ENCODE measurements around the gene SSR2.

SSR2 gene

DNA sequence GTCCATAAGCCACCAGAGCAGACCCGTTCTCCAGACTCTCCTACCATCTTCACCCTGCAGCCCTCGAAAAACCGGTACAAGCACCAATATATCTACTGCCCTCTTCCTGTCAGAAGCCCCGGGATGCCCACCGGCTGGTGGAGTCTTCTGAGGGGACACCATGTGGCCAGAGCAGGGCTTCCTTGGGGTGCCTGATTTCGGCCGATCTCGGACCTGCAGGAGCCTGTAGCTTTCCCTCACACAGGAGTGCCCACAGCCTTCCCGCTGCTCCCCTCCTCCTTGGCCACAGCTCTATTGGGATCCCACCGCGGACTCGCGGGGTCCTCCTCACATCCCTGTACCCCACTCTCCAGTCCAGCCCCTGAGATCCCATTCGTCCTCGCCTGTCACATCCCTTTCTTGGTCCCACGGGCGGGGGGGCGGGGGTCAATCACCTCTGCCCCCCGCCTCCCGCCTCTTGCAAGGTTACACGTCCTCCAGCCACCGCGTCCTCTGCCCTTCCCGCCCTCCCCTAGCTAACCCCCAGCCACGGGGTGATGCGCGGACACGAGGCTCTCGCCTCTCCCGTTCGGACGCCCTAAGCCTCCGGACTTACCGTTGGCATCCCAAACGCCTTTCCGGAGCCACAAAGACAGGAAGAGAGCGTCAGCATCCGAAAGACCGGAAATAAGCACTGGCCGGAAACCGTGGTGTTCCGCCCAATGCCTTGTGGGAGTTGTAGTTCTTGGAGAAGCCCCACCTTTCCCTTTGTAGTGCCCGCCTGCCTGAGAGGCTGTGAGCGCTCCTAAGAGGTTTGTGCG is at the start of gene SSR2:
SSR2 (minus strand) TSS at position 659 of the 800 bp plus-strand sequence. CDS start 784 bp downstream, outside the sequence.
- DNase-seq (ENCODE audit: low read depth), result peak; percentile 94

DNA sequence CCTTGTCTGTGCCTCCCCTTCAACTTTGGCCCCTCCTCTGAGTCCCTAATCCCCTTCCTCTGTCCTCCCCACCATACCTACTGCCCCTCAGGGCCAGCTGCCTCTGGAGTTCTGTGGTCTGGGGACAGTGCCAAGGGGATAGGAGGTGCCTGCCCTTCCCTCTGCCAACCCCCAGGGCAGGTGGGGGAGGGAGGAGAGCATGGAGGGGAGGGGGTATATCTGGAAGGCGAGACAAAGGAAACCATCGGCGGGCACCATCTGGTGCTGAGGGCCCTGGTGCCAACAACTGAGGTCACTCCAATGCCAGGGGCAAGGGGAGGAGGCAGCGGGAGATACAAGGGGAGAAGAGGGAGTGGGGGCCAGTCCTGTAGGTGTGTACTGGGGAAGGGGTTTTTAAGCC is 49.8 kb upstream of the SSR2 start:
- DNase-seq (ENCODE audit: low read depth), result no peak

DNA sequence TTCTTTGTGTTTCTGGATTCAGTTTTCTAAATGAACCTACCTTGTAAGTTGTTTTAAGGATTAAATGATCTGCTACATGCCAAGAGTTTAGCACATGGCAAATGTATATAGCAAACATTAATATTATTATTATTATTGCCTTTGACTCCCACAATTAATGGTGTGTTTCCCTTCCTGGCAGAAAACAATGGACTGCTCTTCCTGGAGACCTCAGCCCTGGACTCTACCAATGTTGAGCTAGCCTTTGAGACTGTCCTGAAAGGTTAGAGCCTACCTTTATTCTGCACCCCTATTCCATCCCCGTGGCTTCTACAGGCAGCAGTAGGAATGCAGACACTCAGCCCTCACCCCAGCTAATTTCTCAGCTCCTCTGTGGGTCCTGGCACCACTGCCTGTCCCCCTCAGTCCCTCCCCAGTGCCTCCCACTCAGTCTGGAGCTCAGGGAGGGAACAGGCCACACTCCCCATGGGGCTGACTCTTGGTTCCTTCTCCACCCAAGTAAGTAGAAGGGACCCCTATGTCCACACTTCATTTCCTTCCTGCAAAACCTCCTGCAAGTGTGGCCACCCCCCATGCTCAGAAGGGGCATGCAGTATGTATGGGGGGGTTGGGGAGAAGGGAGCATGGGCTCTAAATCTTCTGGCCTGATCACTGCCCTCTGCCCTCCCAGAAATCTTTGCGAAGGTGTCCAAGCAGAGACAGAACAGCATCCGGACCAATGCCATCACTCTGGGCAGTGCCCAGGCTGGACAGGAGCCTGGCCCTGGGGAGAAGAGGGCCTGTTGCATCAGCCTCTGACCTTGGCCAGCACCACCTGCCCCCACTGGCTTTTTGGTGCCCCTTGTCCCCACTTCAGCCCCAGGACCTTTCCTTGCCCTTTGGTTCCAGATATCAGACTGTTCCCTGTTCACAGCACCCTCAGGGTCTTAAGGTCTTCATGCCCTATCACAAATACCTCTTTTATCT is 49.0 kb upstream of the SSR2 start:
- no peak for DNase-seq (ENCODE audit: low read depth)

DNA sequence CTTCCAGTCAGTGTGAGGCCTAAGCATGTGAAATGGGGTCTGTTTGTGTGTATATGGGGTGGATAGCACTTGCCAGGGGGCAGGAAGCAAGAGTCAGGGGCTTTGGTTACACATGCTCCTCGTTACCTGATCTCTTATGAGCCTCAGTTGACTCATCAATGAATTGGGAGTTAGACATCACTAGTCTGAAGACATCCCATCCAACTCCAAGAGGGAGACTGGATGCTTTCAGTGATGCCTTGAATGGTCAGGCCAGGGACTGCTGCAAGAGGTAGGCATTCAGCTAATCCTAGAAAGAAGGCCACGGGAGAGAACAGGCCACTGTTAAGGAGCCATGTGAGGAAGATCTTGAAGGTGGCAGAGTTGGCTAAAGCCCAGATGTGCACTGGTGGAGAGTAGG is 46.5 kb upstream of the SSR2 start:
- no peak for DNase-seq (ENCODE audit: low read depth)

DNA sequence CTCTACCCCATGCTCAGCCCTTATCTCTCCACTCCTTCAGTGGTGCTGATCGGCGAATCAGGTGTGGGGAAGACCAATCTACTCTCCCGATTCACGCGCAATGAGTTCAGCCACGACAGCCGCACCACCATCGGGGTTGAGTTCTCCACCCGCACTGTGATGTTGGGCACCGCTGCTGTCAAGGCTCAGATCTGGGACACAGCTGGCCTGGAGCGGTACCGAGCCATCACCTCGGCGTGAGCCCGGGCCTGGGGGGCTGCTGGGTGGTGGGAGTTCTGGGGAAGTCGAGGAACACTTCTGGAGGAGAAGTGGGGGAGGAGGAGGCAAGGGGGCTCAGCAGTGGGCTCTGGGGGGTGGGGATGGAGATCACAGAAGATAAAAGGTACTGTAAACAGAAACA is 45.1 kb upstream of the SSR2 start:
- no peak for DNase-seq (ENCODE audit: low read depth)

DNA sequence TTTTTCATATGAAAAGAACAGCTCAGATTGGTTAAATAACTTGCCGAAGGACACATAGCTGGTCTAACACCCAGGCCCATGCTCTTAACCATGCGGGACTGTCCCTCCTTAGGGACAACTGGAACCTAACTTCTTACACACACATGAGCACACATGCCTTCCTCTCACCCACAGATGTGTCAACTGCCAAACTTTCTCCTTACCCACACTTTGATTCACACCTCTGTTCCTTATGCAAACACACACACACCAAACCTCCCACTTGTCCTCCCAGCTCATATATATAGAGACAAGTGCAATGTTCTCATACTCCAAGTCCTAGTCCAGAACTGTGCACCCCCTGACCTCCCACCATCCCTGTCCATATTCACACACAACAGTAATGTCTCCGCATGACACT is 44.5 kb upstream of the SSR2 start:
- no peak for DNase-seq (ENCODE audit: low read depth)

- no peak for DNase-seq (ENCODE audit: low read depth)
Measured at GRCh38 chr1:156064615-156065014, 43.9 kb upstream of the SSR2 start.

DNA sequence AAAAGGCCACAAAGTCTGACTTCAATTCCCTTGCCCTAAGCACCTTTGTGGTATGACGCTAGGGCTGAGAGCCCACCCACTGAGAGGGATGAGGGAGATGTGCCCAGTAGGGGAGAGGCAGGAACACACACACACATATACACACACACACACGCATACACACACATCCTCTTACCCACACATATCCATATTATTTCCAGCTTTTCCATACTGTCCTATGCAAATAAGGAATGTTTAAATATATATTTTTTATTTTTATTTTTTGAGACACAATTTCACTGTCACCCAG is 43.2 kb upstream of the SSR2 start:
- no peak for DNase-seq (ENCODE audit: low read depth)

- peak; percentile 37 for DNase-seq (ENCODE audit: low read depth)
Measured at GRCh38 chr1:156062189-156062588, 41.4 kb upstream of the SSR2 start.

DNA sequence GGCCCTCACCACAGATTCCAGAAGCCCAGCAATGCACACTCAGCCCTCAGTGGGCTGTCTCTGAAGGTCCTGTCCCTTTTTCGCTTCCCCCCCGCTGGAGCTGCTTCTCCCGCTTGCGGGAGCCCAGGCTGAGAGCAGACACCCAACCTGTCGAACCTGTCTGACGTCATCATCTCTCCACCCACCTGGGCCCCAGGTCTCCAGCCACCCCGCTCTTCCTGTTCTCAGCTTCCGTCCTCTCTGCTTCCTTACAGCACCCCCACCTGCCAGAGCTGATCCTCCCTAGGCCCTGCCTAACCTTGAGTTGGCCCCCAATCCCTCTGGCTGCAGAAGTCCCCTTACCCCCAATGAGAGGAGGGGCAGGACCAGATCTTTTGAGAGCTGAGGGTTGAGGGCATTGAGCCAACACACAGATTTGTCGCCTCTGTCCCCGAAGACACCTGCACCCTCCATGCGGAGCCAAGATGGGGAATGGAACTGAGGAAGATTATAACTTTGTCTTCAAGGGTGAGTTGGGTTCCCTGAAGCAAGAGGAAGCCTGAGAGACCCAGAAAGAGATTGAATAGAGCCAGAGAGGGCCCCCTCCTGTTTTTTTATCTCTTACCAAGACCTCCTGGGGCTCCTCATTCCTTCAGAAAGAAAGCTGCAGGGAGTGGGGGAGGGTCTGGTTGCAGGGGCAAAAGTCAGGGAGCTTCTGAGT is 40.3 kb upstream of the SSR2 start, which contains the start of gene RAB25:
RAB25 (plus strand) TSS at position 224 of the 700 bp plus-strand sequence; CDS start at position 465, 241 bp downstream.
- no peak for DNase-seq (ENCODE audit: low read depth)

DNA sequence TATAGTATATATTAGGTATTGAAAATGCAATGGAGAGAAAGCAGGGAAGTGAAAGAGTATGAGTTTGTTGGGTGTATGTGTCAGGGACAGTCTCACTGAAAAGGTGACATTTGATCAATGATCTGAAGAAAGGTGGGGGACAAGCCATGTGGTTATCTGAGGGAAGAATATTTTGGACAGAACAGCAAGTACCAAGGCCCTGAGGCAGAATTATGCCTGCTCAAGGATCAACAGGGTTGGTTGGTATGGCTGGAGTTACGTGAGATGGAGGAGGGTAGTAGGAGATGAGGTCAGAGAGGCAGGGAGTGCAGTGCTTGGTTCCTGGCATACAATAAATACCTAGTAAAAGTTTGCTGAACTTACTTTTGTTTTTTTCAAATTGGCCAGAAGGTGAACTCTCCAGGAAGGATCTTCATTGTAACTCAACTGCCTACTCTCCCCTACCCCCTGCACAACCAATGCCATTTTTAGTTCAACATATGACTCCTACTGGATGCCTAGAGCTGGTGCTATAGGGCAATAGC is 35.6 kb upstream of the SSR2 start:
- DNase-seq (ENCODE audit: low read depth), result no peak

DNA sequence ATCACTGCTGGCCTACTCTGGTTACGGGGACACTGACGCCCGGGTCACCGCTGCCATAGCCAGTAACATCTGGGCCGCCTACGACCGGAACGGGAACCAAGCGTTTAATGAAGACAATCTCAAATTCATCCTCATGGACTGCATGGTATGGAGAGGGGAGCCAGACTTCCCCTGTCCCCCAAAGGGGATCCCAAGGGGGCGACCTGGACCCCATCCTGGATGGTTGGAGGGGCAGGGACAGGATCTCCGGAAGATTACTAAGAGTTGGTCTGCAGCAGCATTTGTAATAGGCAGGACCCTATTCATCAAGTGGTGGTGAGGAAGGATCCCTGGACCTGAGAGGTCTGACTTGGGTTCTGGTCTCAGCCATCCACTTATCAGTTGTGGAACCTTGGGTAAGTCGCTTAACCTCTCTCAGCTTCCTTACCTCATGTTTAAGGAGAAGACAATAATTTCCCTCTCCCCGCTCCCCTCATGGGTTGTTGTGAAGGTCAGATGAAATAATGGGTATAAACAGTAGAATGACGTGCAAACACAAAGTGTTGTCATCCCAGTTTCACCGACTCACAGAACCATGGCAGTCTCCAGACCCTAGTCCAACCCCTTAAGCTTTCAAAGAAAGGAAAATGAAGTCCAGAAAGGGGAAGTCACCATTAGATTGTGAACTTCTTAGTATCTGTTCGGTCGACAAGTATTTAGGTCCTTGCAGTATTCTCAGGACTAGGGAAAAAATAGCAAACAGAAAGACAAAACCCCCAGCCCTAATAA is 34.7 kb upstream of the SSR2 start:
- DNase-seq (ENCODE audit: low read depth), result no peak

- peak; percentile 97 for DNase-seq (ENCODE audit: low read depth)
Measured at GRCh38 chr1:156054500-156055280, 33.9 kb upstream of the SSR2 start, which contains the start of gene LAMTOR2. Gene LAMTOR2 (plus strand): TSS chr1:156054782. CDS start chr1:156054890, 108 bp downstream.

GRCh38 chr1:156053768-156054499 is 33.2 kb upstream of the SSR2 start, which contains the start of gene UBQLN4:
Gene UBQLN4 (minus strand): TSS chr1:156053798. CDS start chr1:156053701, 97 bp downstream.
- peak; percentile 89 for DNase-seq (ENCODE audit: low read depth)

DNA sequence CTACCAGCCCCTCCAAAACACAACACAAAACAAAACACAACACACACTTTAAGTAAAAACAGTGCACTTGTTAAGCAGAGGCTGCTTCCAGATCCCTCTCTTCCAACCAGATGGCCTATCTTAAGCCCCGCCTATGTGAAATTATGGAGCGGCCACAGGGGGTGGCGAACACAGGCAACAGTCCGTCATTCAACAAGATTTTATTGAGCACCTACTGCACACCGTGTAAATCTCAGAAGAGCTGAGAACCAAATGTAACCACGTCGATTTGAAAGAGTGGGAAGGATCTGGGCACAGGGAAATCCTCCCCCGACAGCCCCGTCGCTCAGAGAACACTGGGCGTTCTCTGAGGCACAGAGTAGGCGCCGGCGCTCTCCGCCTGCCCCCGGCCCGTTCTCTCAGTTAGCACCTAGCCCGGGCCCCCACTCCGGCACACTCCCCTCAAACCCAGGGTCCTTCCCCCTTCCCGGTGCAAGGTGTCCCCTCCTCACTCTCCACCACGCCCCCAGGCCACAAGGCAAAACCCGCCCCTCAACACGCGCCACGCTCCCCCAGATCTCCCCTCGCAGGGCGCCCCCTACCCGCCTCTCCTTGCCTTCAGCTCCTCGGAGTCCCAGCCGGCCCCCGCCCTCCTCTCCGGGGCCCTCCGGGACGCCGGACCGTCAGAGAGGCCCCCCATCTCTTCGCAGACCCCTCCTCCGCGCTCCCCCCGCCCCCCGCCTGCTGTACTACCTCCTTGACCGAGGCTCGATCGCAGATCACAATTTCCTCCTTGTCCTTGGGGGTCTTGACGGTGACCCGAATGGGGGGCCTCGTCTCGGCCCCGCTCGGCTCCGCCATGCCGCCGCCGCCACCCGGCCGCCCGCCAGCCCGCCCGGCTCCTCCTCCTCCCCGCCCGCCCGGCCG is 32.4 kb upstream of the SSR2 start:
- DNase-seq (ENCODE audit: low read depth), result peak; percentile 74

DNA sequence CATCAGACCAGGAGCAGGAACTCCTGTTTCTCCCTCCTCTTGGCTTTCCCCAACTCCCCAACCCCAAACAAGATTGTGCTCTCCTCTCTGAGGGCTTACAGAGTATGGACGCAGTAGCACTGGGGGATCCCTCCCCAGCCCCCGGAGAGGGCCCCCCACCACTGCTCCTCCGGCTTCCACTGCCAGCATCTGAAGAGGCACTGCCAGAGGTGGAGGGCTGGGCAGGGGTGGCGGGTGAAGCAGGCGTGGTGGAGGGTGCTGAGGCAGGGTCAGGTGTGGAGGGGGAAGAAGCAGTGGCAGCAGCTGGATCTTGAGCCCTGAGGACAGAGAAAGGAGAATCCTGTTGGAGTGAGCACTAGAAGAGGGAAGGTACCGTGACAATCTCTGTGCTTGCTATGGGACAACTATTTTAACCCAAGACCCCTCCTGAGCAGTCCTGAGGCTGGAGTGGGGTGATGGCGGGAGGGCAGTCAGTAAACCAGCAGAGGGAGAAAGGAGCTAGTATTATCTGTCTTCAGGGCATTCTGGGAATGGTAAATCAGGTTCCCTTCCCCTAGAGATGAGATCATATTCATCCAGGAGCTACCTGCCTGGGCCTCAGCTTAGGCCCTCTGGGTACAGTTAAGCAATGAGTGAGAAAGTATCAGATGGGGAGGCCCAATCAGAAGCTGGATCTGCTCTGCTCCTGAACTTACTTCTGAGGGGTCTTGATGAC is 30.4 kb upstream of the SSR2 start:
- DNase-seq (ENCODE audit: low read depth), result no peak

DNA sequence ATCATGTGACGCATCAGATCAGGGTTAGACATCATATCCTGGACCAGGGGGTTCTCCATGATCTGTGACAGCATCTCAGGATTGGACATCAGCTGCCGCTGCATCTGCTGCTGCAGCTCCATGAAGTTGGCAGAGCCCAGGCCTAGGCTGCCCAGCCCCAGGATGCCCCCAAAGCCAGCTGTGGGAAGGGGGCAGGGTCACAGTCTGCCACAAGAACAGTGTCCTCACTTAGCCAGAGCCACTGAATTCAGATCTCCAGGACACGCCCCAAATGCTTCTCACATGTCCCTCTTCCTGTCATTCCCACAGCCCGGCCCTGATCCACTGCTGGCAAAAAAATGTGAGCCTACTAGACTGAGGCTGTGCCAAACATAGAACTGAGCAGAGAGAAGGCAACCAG is 29.6 kb upstream of the SSR2 start:
- peak; percentile 61 for DNase-seq (ENCODE audit: low read depth)

Data from EH (cell line).